Stimulated activated CD8-positive, alpha-beta memory T cell treated with anti-CD3 and anti-CD28 coated beads, Interleukin-7, amount 100 ng/mL, for 24 hours (primary cell): ENCODE data around the gene COL4A1.

Source experiments
- DNase-seq: peaks from one replicate; pipeline ENCODE4 v3.0.0-alpha.2; 2020; ENCODE audit warnings: low read depth

The COL4A1 gene

GRCh38 chr13:110274687-110275086 is 32.3 kb downstream of the COL4A1 start:
- no peak for DNase-seq

DNA sequence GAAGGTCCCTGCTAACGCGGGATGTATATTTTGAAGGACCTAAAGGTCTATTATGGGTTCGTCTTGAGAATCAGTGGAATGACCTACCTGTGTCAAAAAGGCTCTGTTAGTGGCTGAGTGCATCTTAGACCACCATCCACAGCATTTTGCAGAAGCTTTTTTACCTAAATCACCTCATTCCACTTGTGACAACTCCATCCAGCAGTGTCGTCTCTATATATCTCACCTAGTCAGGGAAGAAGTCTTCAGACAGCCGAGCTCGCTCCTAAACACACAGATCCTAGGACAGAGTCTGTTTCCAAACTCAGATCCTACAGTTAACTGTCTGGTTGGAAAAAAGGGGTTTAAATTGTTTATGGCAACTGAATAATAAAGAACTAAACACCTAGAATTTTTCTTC is 33.7 kb downstream of the COL4A1 start:
- DNase-seq = no peak

DNA sequence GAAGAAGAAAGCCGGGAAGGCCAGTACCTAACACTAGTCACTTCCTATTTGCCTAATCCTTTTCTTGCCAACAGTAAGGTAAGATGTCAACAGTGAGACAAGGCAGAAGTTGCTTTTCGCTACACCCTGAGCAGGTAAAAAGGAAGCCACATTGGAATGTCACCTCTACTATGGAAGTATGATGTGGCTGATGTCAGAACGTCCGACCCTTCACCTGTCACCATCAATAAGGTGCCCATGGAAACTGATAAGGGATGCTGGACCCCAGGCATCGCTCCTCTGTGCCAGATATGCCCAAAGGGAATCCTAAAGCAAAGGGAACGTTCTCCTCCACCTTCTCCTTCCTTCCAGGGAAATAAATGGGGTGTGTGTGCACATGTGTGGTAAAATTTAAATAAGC is 34.3 kb downstream of the COL4A1 start:
- no peak for DNase-seq

GRCh38 chr13:110272227-110272626 is 34.7 kb downstream of the COL4A1 start:
- no peak for DNase-seq

DNA sequence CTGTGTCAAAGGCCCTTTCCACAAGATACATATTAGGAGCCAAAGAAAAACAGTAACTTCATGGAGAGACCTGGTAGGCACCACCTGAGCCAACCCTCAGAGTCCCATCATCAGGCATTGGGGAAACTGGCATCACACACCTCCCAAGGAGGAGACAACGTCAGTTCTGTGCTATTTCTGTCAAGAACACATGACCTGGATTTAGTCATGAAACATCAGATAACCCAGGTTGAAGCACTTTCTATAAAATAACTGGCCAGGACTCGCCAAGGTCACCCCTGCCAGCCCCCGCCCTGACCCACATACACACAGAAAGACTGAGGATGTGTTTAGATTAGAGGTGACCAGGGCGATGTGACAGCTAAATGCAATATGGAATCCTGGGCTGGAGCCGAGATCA is 35.6 kb downstream of the COL4A1 start:
- no peak for DNase-seq

GRCh38 chr13:110270507-110270906 is 36.5 kb downstream of the COL4A1 start:
- no peak for DNase-seq

DNA sequence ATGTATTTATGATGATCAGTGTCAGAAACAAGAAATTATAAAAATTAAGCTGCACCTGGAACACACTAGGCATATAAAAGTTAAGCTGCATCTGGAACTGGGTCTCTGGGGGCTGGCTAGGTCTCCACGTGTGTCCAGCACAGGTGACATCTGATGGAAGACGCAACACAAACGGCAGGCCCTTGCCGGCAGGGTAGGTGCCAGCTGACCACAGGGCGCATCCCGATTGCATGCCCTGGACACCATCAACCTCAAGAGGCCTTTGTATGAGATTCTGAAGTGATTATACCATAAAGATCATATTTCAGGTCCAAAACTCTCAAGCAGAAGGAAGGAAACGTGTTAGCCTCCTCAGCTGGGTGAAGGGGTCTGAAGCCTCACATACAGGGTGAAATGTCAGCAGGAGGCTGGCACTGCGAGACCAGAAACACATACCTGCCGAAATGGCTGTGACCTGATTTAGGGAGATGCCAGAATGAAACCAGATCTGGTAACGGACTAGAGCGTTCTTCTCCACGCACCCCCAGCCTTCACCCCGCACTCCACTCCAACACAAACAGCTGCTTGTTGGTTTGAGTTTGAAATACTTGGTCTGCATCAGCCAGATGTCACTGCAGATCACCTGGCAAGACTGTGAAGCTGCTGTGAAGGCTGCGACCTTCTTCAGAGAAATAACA is 37.3 kb downstream of the COL4A1 start:
- DNase-seq = no peak

GRCh38 chr13:110268576-110269185 is 38.3 kb downstream of the COL4A1 start:
- no peak for DNase-seq

- DNase-seq = no peak
Observed at GRCh38 chr13:110268061-110268460, 38.9 kb downstream of the COL4A1 start.

GRCh38 chr13:110266983-110267382 is 40.0 kb downstream of the COL4A1 start:
- DNase-seq = no peak

DNA sequence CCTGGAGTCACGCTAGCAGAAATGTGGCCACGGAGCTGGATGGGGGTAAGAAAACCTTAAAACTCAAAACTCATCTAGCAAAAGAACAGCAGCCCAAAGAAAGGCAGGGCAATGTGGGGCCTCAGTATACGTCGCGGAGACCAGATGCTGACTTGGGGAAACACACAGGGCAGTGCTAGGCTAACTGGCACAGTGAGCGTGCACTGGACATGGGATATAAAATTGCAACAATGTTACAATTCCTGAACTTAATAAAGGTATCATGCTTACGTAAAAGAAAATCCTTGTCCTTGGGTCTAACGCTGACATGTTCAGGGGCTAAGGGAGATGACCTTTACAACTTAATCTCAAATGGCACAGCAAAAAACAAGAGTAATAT is 40.5 kb downstream of the COL4A1 start:
- DNase-seq = no peak

GRCh38 chr13:110265682-110266430 is 41.1 kb downstream of the COL4A1 start:
- DNase-seq = no peak

DNA sequence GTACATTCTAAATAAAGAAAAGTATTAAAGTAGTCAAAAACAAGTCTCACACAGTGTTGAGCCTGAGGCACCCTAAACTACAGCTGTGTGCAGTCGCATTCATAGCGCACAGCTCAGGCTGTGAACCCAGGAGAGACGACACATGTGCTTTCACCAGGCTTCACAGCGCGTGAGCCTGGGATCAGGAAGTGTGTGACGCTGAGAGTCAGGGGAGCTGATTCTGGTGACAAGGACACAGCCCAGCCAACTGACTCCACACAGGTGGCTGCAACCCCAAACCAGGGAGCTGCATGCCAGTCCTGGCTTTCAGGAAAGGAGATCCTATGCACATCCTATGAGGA is 41.6 kb downstream of the COL4A1 start:
- no peak for DNase-seq

DNA sequence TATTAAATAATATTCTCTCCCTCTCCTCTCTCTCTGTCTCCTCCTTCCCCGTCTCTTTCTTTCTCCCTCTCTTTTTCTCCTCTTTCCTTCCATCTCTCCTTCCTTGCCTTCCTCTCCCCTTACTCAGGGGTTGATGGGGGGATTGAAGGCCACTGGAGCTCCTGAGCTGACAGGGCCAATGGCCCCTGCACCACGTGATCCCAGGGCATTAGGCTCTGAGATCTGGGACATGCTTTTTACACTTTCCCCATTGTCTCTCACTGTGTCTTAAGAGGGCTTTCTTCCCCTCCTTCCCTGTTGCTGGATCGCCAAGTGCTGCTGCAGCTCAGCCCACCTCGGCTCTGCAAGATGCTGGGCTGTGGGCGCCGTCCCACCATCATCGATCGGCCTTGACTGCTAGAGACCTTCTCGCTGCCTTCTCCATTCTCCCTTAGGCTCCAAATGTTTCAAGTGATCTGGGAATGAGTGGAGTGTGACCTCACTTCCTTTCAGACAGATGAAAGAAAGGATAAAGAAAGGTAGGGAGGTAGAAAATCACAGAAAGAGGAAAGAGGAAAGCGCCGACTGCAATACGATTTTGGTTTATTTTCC is 42.2 kb downstream of the COL4A1 start:
- DNase-seq = no peak

DNA sequence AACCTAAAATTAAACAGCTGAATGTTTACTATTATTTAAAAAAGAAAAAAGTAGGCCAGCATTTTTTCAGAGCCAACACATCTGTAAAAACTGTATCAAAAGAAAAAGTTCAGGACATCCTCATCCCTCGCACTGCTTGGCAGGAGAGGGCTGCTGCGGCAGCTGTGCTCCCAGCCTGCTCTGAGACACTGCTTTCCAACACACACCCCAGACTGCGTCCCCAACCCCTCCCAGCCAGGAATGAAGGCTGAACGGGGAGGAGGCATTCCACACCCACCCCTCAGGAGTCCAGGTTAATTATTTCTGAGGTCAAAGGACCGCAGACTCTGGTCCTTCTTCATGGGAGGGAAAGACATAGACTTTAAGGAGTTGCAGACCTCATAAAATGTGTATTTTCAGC is 43.1 kb downstream of the COL4A1 start:
- no peak for DNase-seq

DNA sequence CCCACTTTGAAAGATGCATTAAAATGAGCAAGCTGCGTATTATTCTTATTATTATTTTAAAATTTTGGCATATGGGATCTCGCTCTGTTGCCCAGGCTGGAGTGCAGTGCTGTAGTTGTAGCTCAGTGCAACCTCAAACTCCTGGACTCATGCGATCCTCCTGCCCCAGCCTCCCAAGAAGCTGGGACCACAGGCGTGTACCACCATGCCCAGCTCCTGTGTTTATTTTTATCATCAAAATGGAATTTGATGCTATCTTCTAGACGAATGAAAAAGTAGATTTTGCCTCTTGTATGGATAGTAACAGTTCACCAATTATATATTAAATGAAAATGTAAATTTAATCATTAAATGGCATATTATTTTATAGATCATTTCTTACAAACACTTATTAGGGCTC is 43.6 kb downstream of the COL4A1 start:
- DNase-seq = no peak

GRCh38 chr13:110262508-110263291 is 44.3 kb downstream of the COL4A1 start:
- DNase-seq = no peak

- no peak for DNase-seq
Observed at GRCh38 chr13:110262082-110262436, 44.9 kb downstream of the COL4A1 start.

DNA sequence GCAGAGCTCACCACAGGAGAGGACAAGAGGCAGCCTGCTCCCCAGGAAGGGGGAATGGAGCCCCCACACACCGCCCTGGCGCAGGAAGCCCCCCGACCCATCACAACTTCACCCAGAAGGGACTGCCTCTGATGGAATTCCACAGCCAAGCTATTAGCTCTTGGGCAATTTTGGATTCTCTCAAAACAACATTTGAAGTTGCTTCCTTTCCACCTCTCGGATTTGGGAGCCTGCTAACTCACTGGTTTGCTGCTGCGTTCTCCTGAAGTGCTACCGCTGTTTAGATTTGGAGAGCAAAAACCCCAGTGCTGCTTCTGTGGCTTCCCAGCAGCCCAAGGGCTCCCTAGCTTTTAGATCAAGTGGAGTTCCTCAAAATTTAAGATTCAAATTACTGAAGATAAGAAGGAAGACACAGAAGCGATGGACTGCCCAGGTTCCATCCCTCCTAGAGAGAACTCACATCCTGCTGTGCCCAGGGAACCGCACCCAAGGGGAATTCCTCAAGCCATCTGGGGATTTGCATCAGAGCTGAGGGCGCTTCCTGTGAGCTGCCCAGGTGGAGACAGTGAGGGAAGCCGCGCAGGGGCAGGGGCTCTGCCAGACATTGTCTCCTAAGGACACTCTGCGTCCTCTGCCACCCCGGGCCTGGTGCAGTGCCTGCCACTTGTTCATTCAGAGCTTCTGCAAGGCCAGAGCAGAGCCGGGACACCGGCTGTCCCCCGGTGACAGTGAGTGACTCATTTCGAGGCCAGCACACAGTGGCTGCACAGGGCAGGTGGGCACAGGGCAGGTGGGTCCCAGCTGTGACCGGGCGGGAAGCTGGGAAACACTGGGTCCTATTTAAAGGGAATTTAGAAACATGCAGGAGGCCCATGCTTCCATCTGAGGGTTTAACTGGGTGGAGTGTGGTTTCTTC is 45.5 kb downstream of the COL4A1 start:
- DNase-seq = no peak

GRCh38 chr13:110259651-110260050 is 47.3 kb downstream of the COL4A1 start:
- no peak for DNase-seq

GRCh38 chr13:110258876-110259631 is 47.9 kb downstream of the COL4A1 start:
- DNase-seq = no peak
